PC-9 (cell line): ENCODE data around the gene BCKDHB. TPM values are rescaled to one million over a fixed set of nuclear protein-coding genes. Genes with fewer than 3 reads are reported as not detected.

Source experiments
- BruUV-seq: library from RNA; stranded (reverse); fragments of 400-500 nt; replicated peaks from 2 replicates; lab custom pipeline; 2021; lab: Mats Ljungman, UMichigan
- CTCF ChIA-PET: fragments of 300-600 bp; sonication (Branson Sonifier 250); formaldehyde crosslinking; loops from one replicate; lab custom pipeline; 2022; ENCODE audit warnings: antibody characterized with exemption; lab: Charles Lee
- POLR2A ChIA-PET: fragments of 300-600 bp; sonication (Branson Sonifier 250); formaldehyde crosslinking; loops from one replicate; lab custom pipeline; 2022; ENCODE audit warnings: antibody characterized with exemption; ENCODE audit not compliant: unreplicated experiment; lab: Charles Lee
- DNase-seq, 2 experiments: peaks; one replicate each; pipeline versions ENCODE4 v3.0.0 to v3.0.0-alpha.2; 2015 to 2022; ENCODE audit warnings: mixed read lengths in 1 of 2
- H2AFZ ChIP-seq: fragments of 200-600 bp; sonication (generic); 2 replicates; pipeline ENCODE4 v1.8.1; 2017; ENCODE audit warnings: antibody characterized with exemption
- H3F3A ChIP-seq: fragments of 200-600 bp; sonication (generic); 2 replicates; pipeline ENCODE4 v1.8.1; 2017; ENCODE audit warnings: antibody characterized with exemption, mild to moderate bottlenecking, low read depth; ENCODE audit not compliant: insufficient read depth
- H3K27ac ChIP-seq: fragments of 200-600 bp; sonication (generic); 2 replicates; pipeline ENCODE4 v1.6.1; 2016; ENCODE audit warnings: mixed run types
- H3K27me3 ChIP-seq: fragments of 200-600 bp; sonication (generic); 2 replicates; pipeline ENCODE4 v1.6.1; 2016; ENCODE audit warnings: low read depth, mixed run types; ENCODE audit not compliant: insufficient read depth
- H3K36me3 ChIP-seq: fragments of 200-600 bp; sonication (generic); 2 replicates; pipeline ENCODE4 v1.6.1; 2016; ENCODE audit warnings: low read depth, mixed run types
- H3K4me1 ChIP-seq: fragments of 200-600 bp; sonication (generic); replicated peaks from 2 replicates; pipeline ENCODE4 v1.6.1; 2016; ENCODE audit warnings: mixed run types; ENCODE audit not compliant: insufficient read depth
- H3K4me2 ChIP-seq: fragments of 200-600 bp; sonication (generic); 2 replicates; pipeline ENCODE4 v1.6.1; 2017; ENCODE audit warnings: mixed run types
- H3K4me3 ChIP-seq: fragments of 200-600 bp; sonication (generic); 2 replicates; pipeline ENCODE4 v1.6.1; 2016; ENCODE audit warnings: mixed run types
- H3K79me2 ChIP-seq: fragments of 200-600 bp; sonication (generic); 2 replicates; pipeline ENCODE4 v1.6.1; 2017; ENCODE audit warnings: low read depth, mixed run types
- H3K9me2 ChIP-seq: fragments of 200-600 bp; sonication (generic); 2 replicates; pipeline ENCODE4 v1.8.1; 2017; ENCODE audit warnings: mild to moderate bottlenecking; ENCODE audit not compliant: insufficient read depth
- H3K9me3 ChIP-seq: fragments of 200-600 bp; sonication (generic); 2 replicates; pipeline ENCODE4 v1.8.1; 2016; ENCODE audit warnings: low read depth; ENCODE audit not compliant: insufficient read depth
- H4K20me1 ChIP-seq: fragments of 200-600 bp; sonication (generic); 2 replicates; pipeline ENCODE4 v1.8.1; 2017; ENCODE audit not compliant: insufficient read depth
- CTCF ChIP-seq: fragments of 200-600 bp; sonication (generic); conservative IDR thresholded peaks from 2 replicates; pipeline ENCODE4 v1.6.1; 2017; ENCODE audit warnings: mixed run types, antibody characterized with exemption, mild to moderate bottlenecking, moderate library complexity
- EZH2 ChIP-seq: fragments of 200-600 bp; sonication (generic); IDR thresholded peaks from 2 replicates; pipeline ENCODE4 v1.8.0; 2017; ENCODE audit warnings: antibody characterized with exemption, low read depth
- intact Hi-C: fragments of 100-400 bp; cut with micrococcal nuclease; formaldehyde crosslinking; loops from one replicate; pipeline ENCODE4 v1.10.0; 2022; ENCODE audit not compliant: unreplicated experiment
- total RNA-seq: library from RNA; stranded (reverse); gene quantifications from 2 replicates; pipeline ENCODE4 v1.2.3, GENCODE V29; 2021

BCKDHB gene
- total RNA-seq, 1 experiment from 2014 or later: 29.7 TPM

DNA sequence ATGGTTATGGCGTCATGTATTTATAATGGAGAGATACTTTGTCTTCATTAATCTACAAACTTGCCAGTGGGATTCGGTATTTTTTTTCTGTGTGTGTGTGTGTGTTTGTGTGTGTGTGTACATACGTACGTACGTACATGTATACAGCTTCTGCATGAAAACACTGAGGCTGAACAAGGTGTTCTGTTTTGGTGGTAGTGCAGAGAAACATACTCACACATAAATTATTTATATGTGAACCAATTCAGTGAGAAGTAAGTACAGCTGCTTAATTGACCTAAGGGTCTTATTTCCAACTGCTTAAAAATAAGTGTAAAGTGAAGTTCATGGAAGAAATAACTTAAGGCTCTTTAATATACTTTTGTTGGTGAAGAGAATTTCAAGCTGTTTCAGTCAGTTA is 234.2 kb downstream of the BCKDHB start:
- Histone ChIP-seq H2AFZ (no peak overlapping the region), H3K36me3 (no peaks in the 10 kb centered on the region), H3K4me2 (no peak overlapping the region), H3K4me1 (no peaks in the 10 kb centered on the region), H3K9me3 (no peaks in the 10 kb centered on the region), H3K27ac (no peak overlapping the region), H3K4me3 (no peak overlapping the region), H3K27me3 (no peaks in the 10 kb centered on the region), H4K20me1 (no peaks in the 10 kb centered on the region), H3K9me2 (no peaks in the 10 kb centered on the region), H3K79me2 (no peaks in the 10 kb centered on the region), H3F3A (no peaks in the 10 kb centered on the region)
- ChIA-PET CTCF (no interaction called here), POLR2A (no interaction called here)
- no peak for DNase-seq
- intact Hi-C loops: no loop called here
- no TSS peak for BruUV-seq
- no peak for TF ChIP-seq CTCF
- no peak for TF ChIP-seq EZH2

GRCh38 chr6:80341330-80341729 is 234.9 kb downstream of the BCKDHB start:
- Histone ChIP-seq H3K9me2 (no peaks in the 10 kb centered on the region), H3K79me2 (no peaks in the 10 kb centered on the region), H3K9me3 (no peaks in the 10 kb centered on the region), H3K27me3 (no peaks in the 10 kb centered on the region), H3F3A (no peaks in the 10 kb centered on the region; the same call in 1 of the 2 replicates), H3K27ac (no peak overlapping the region), H3K4me3 (no peak overlapping the region), H3K36me3 (no peaks in the 10 kb centered on the region), H3K4me1 (no peaks in the 10 kb centered on the region), H2AFZ (no peak overlapping the region), H3K4me2 (no peak overlapping the region), H4K20me1 (no peaks in the 10 kb centered on the region)
- intact Hi-C loops: no loop called here
- DNase-seq: no peak
- CTCF ChIA-PET: interaction anchor here (0.7 kb wide), 1 partner anchor 21 kb away, joined by 3 read pairs; no protein-coding TSS in a partner anchor
- no TSS peak for BruUV-seq
- POLR2A ChIA-PET: no interaction called here
- no peak for TF ChIP-seq EZH2
- TF ChIP-seq CTCF: no peak

DNA sequence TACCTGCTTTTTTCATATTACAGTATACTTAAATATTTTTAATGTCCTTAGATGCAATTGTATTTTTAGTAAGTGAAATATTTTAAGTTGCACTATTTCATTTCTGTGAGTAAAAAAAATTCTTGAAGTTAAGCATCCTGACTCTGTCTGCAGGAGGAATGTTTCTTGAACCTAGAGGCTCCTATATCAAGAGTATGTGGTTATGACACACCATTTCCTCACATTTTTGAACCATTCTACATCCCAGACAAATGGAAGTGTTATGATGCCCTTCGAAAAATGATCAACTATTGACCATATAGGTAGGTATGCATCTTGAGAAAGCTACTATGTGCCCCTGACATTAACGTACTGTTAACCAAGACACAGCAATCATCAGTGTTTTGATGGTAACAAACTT is 237.0 kb downstream of the BCKDHB start:
- no peak overlapping the region for H2AFZ ChIP-seq
- TF ChIP-seq EZH2 (no peak), CTCF (no peak)
- no peaks in the 10 kb centered on the region for H3K9me3 ChIP-seq
- no peaks in the 10 kb centered on the region; the same call in 1 of the 2 replicates for H3F3A ChIP-seq
- H3K4me2 ChIP-seq: no peak overlapping the region
- no peaks in the 10 kb centered on the region for H4K20me1 ChIP-seq
- H3K36me3 ChIP-seq: no peaks in the 10 kb centered on the region
- DNase-seq: no peak
- no peaks in the 10 kb centered on the region for H3K9me2 ChIP-seq
- ChIA-PET CTCF (no interaction called here), POLR2A (no interaction called here)
- H3K79me2 ChIP-seq: no peaks in the 10 kb centered on the region
- intact Hi-C loops: no loop called here
- no peak overlapping the region for H3K27ac ChIP-seq
- BruUV-seq: no TSS peak
- no peaks in the 10 kb centered on the region for H3K4me1 ChIP-seq
- H3K27me3 ChIP-seq: no peaks in the 10 kb centered on the region
- no peak overlapping the region for H3K4me3 ChIP-seq
